Esophagus squamous epithelium (tissue), 5 donors: ENCODE results near the gene RAB38. TPM values are rescaled to one million over a fixed set of nuclear protein-coding genes. Genes with fewer than 3 reads are reported as not detected.

Experiments
- DNase-seq: peaks from one replicate; lab custom pipeline; 2025; lab: John Stamatoyannopoulos, UW
- H3K27ac ChIP-seq, 4 donors: fragments of 200-600 bp; sonication (generic); one replicate each; pipeline ENCODE4 v1.5.1; 2016 to 2019; ENCODE audit warnings: mild to moderate bottlenecking in 1 of 4
- H3K27me3 ChIP-seq, 4 donors: fragments of 200-600 bp; sonication (generic); 1 replicate in 3 of 4; 2 replicates in 1 of 4; pipeline versions ENCODE4 v1.5.1 to v1.6.0; 2017 to 2021; ENCODE audit warnings: antibody characterized with exemption in 1 of 4
- H3K36me3 ChIP-seq, 3 donors: fragments of 200-600 bp; sonication (generic); one replicate each; pipeline ENCODE4 v1.5.1; 2016 to 2019
- H3K4me1 ChIP-seq, 3 donors: fragments of 200-600 bp; sonication (generic); one replicate each; pipeline ENCODE4 v1.5.1; 2017 to 2019
- H3K4me3 ChIP-seq, 4 donors: fragments of 200-600 bp; sonication (generic); 1 replicate in 3 of 4; 2 replicates in 1 of 4; pipeline ENCODE4 v1.5.1; 2016 to 2019; ENCODE audit warnings: mild to moderate bottlenecking in 2 of 4, moderate library complexity in 1 of 4
- H3K9me3 ChIP-seq, 3 donors: fragments of 200-600 bp; sonication (generic); one replicate each; pipeline ENCODE4 v1.5.1; 2016 to 2019
- POLR2A ChIP-seq, 4 donors: fragments of 450-650 bp; IDR thresholded peaks; one replicate each; pipeline ENCODE4 v1.6.1; 2017; ENCODE audit warnings: antibody characterized with exemption in 4 of 4, mild to moderate bottlenecking in 4 of 4, moderate library complexity in 3 of 4
- WGBS, 2 donors: methylation state at CpG; one replicate each; pipeline ENCODE4 v1.1.5; 2018; 5-methylcytosine and 5-hydroxymethylcytosine counted together
- intact Hi-C: fragments of 100-400 bp; cut with DNase I; formaldehyde crosslinking; loops from one replicate; pipeline ENCODE4 v1.15.0; 2022
- total RNA-seq, 4 donors: library from RNA; depleted of rRNA; stranded (reverse); fragments of >200 nt; gene quantifications; one replicate each; pipeline ENCODE4 v1.1.0, GENCODE V29; 2016
- TF ChIP-seq, protein P1 (sequence below), 6 experiments: fragments of 450-650 bp in 4 of 6; fragments of 200-600 bp in 2 of 6; sonication (generic) in 2 of 6; IDR thresholded peaks; one replicate each; pipeline ENCODE4 v1.5.1; 2016 to 2019; ENCODE audit warnings: antibody characterized with exemption in 6 of 6, mild to moderate bottlenecking in 4 of 6, moderate library complexity in 4 of 6
- donor health status: DM: yes; HTN: yes; CAD: no.

The RAB38 gene
- total RNA-seq, 4 donors from 2014 or later = 23.4 to 105 (median 65.1) TPM

DNA sequence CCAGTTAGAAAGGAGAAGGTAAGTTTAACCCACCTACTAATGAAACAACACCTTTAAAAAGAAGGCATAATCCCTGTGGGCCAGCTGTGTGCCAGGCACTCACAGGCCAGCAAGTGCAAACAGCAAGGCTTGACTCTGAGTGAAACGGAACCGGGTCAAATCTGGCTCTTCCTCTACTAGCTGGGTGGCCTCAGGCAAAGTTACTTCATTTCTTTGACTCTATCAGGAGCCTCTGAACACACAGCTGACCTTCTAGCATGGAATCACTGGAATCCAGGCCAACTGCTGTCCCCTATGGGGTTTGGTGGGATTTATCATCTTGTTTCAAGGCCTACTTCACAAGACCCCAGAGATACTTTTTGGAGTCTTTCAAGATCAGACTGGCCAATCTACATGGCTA is 3.3 kb downstream of the RAB38 start:
- Histone ChIP-seq H3K27ac (peak overlapping the region in 2 of 4 donors; percentile 8 to 17), H3K27me3 (no peaks in the 10 kb centered on the region), H3K36me3 (peaks cover 0 to 7% (median 0%) of the 10 kb centered on the region in 3 donors), H3K9me3 (no peaks in the 10 kb centered on the region), H3K4me3 (peak overlapping the region in 1 of 4 donors; percentile 13), H3K4me1 (peaks cover 8 to 76% (median 15%) of the 10 kb centered on the region in 3 donors)
- 35 to 42% methylated on average over 2 of the region's 2 CpGs for WGBS, 2 donors
- no peak for DNase-seq
- intact Hi-C loops = no loop called here
- TF ChIP-seq, protein P1, sequence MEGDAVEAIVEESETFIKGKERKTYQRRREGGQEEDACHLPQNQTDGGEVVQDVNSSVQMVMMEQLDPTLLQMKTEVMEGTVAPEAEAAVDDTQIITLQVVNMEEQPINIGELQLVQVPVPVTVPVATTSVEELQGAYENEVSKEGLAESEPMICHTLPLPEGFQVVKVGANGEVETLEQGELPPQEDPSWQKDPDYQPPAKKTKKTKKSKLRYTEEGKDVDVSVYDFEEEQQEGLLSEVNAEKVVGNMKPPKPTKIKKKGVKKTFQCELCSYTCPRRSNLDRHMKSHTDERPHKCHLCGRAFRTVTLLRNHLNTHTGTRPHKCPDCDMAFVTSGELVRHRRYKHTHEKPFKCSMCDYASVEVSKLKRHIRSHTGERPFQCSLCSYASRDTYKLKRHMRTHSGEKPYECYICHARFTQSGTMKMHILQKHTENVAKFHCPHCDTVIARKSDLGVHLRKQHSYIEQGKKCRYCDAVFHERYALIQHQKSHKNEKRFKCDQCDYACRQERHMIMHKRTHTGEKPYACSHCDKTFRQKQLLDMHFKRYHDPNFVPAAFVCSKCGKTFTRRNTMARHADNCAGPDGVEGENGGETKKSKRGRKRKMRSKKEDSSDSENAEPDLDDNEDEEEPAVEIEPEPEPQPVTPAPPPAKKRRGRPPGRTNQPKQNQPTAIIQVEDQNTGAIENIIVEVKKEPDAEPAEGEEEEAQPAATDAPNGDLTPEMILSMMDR (IDR thresholded peaks at IDR 0.05) = no peak
- no peak for TF ChIP-seq POLR2A (IDR thresholded peaks at IDR 0.05)

DNA sequence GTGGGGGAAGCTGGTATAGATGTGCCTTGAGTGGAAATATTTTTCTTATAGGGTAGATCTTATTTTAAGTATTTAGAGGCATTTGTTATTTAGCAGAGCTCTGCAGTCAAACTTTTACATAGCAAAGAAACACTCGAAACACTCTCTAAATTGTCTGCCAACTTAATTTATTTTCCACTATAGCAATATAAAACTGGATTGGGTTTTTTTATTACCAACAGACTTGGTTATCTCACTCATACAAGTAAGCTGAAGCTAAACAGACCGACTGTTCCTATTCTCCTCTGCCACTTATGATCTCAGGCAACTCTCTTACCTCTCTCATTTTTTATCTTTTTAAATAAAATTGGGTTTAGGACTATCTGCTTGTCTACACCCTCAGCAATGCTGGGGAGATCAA is 4.6 kb downstream of the RAB38 start:
- WGBS, 2 donors = 81% methylated on average over 2 of the region's 2 CpGs
- Histone ChIP-seq H3K4me1 (peaks cover 3 to 63% (median 11%) of the 10 kb centered on the region in 3 donors), H3K27me3 (no peaks in the 10 kb centered on the region), H3K36me3 (peaks cover 0 to 10% (median 0%) of the 10 kb centered on the region in 3 donors), H3K9me3 (no peaks in the 10 kb centered on the region), H3K4me3 (no peak overlapping the region), H3K27ac (no peak overlapping the region)
- TF ChIP-seq, protein P1 (IDR thresholded peaks at IDR 0.05) = no peak
- TF ChIP-seq POLR2A (IDR thresholded peaks at IDR 0.05) = no peak
- DNase-seq = no peak
- intact Hi-C loops = no loop called here

DNA sequence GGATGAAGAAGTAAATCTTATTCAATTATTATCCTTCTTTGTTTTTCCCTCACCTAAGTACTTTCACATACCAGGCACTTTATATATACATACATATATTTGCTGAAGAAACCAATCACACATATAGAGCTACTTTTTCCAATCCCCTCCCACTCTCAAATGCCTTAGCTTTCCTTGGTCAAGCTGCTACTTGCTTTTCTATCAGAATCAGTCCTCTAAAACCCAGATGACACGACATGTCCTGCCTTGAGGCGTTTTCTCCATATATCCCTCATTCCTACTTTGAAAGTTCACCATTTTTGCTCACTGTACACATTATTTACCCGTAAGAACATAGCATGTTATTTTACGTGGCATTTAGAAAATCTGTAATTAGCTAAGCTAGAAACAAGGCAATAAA is 5.4 kb downstream of the RAB38 start:
- Histone ChIP-seq H3K4me3 (no peak overlapping the region), H3K4me1 (peaks cover 0 to 55% (median 10%) of the 10 kb centered on the region in 3 donors), H3K27me3 (no peaks in the 10 kb centered on the region), H3K9me3 (no peaks in the 10 kb centered on the region), H3K36me3 (peaks cover 0 to 10% (median 0%) of the 10 kb centered on the region in 3 donors), H3K27ac (no peak overlapping the region)
- 51 to 56% methylated on average over 4 of the region's 4 CpGs for WGBS, 2 donors
- intact Hi-C loops = no loop called here
- TF ChIP-seq, protein P1 (IDR thresholded peaks at IDR 0.05) = no peak
- TF ChIP-seq POLR2A (IDR thresholded peaks at IDR 0.05) = no peak
- DNase-seq = no peak

DNA sequence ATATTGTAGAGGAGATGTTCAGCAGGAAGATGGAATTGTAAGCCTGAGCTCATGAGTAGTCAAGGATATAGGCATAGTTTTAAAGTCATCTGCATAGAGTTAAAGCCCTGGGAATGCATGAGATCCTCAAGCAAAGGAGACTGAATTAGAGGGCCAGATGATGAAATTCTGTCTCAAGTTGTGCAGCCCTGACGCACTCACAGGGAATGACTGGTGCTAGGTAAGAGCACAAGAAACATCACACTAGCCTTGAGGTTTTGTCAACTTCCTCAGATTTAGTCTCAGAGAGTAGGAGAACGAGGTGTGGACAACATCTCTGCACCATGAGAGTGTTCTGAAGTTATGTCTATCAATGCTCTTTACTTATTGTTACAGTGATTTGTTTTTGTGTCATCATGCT is 5.8 kb downstream of the RAB38 start:
- 68 to 77% methylated on average over 2 of the region's 2 CpGs for WGBS, 2 donors
- Histone ChIP-seq H3K36me3 (peaks cover 0 to 10% (median 0%) of the 10 kb centered on the region in 3 donors), H3K27me3 (no peaks in the 10 kb centered on the region), H3K27ac (no peak overlapping the region), H3K4me1 (peaks cover 0 to 52% (median 10%) of the 10 kb centered on the region in 3 donors), H3K4me3 (no peak overlapping the region), H3K9me3 (no peaks in the 10 kb centered on the region)
- intact Hi-C loops = no loop called here
- DNase-seq = no peak
- TF ChIP-seq, protein P1 (IDR thresholded peaks at IDR 0.05) = no peak
- no peak for TF ChIP-seq POLR2A (IDR thresholded peaks at IDR 0.05)

DNA sequence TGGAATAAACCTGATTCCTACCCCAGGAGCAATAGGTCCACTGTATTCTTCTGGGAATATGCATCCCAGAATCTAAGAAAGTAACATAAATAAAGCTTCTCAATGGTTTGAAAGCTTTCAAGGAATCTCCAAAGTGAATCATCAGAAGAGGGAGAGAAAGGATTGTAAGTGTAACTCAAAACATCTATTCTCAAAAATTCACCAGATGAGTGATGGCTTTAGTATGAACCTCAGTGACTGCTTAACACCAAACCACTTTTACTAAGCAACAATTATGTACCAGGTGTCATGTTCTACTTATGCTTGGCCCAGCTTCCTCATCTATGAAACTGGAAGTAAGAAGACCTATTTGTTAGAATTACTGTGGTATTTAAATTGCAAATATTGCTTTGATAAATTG is 7.4 kb downstream of the RAB38 start:
- TF ChIP-seq POLR2A (IDR thresholded peaks at IDR 0.05) = no peak
- TF ChIP-seq, protein P1 (IDR thresholded peaks at IDR 0.05) = no peak
- intact Hi-C loops = no loop called here
- peaks cover 0 to 36% (median 9%) of the 10 kb centered on the region in 3 donors for H3K4me1 ChIP-seq
- H3K27ac ChIP-seq = no peak overlapping the region
- no peaks in the 10 kb centered on the region for H3K9me3 ChIP-seq
- H3K4me3 ChIP-seq = no peak overlapping the region
- no peaks in the 10 kb centered on the region for H3K27me3 ChIP-seq
- no peak for DNase-seq
- H3K36me3 ChIP-seq = peaks cover 0 to 10% (median 0%) of the 10 kb centered on the region in 3 donors
